DMS 273 treated with DMSO at 0.1 percent for 48 hours (cell line): ENCODE results near the gene TMEM179B.

Source experiments
- DNase-seq: peaks from one replicate; lab custom pipeline; 2025; lab: John Stamatoyannopoulos, UW

TMEM179B gene

GRCh38 chr11:62832336-62833234 is 45.4 kb downstream of the TMEM179B start, which contains the start of gene TEX54:
TSS of gene TEX54 (minus strand) at chr11:62832841.
- DNase-seq, result no peak

- no peak for DNase-seq
Measured at GRCh38 chr11:62835336-62835735, 48.1 kb downstream of the TMEM179B start.

GRCh38 chr11:62839050-62839945 is 52.1 kb downstream of the TMEM179B start, which contains the start of gene WDR74:
TSS of gene WDR74 (minus strand) at chr11:62839590. CDS start at chr11:62839570, 20 bp downstream.
- DNase-seq, result peak; percentile 60
